Stomach (tissue), 9 donors: ENCODE measurements around the gene CARD11. TPM values are rescaled to one million over a fixed set of nuclear protein-coding genes. Genes with fewer than 3 reads are reported as not detected.

Experiments used
- DNase-seq, 2 donors: peaks; one replicate each; pipeline versions ENCODE4 v3.0.0 to v3.0.0-alpha.2; 2013 to 2019
- H3K27ac ChIP-seq, 5 donors: fragments of 200-600 bp in 4 of 5; sonication (generic) in 4 of 5; one replicate each; pipeline ENCODE4 v1.5.1; 2013 to 2019; ENCODE audit warnings: mild to moderate bottlenecking in 1 of 5, moderate library complexity in 1 of 5
- H3K27me3 ChIP-seq, 3 donors: fragments of 200-600 bp; sonication (generic); one replicate each; pipeline ENCODE4 v1.5.1; 2017 to 2019; ENCODE audit warnings: mixed run types in 1 of 3
- H3K36me3 ChIP-seq, 4 donors: fragments of 200-600 bp; sonication (generic); 1 replicate in 3 of 4; 2 replicates in 1 of 4; pipeline ENCODE4 v1.5.1; 2016 to 2019
- H3K4me1 ChIP-seq, 4 donors: fragments of 200-600 bp; sonication (generic); one replicate each; pipeline ENCODE4 v1.5.1; 2016 to 2019
- H3K4me3 ChIP-seq, 4 donors: fragments of 200-600 bp; sonication (generic) in 3 of 4; one replicate each; pipeline ENCODE4 v1.5.1; 2016 to 2019; ENCODE audit warnings: mild to moderate bottlenecking in 1 of 4
- H3K9me3 ChIP-seq, 4 donors: fragments of 200-600 bp; sonication (generic); one replicate each; pipeline ENCODE4 v1.5.1; 2016 to 2019
- EP300 ChIP-seq: sonication (generic); formaldehyde crosslinking; IDR thresholded peaks from one replicate; pipeline ENCODE4 v1.6.1; 2017; ENCODE audit warnings: antibody characterized with exemption
- POLR2A ChIP-seq, 4 donors: fragments of 450-650 bp; IDR thresholded peaks; one replicate each; pipeline ENCODE4 v1.6.1; 2016; ENCODE audit warnings: antibody characterized with exemption in 4 of 4, control low read depth in 2 of 4, mild to moderate bottlenecking in 1 of 4, moderate library complexity in 1 of 4
- POLR2AphosphoS5 ChIP-seq, 3 donors: sonication (generic); formaldehyde crosslinking; IDR thresholded peaks; one replicate each; pipeline ENCODE4 v1.6.1; 2016; ENCODE audit warnings: antibody characterized with exemption in 3 of 3
- WGBS, 5 donors: extraction: QIAGEN DNeasy Blood & Tissue Kit in 3 of 5; methylation state at CpG; one replicate each; pipeline versions ENCODE4 v1.1.5 to v1.1.7; 2013 to 2018; 5-methylcytosine and 5-hydroxymethylcytosine counted together
- intact Hi-C: fragments of 100-400 bp; cut with DNase I; formaldehyde crosslinking; loops from one replicate; pipeline ENCODE4 v1.15.1; 2023; ENCODE audit warnings: low total_unique reads
- polyA plus RNA-seq, 3 donors: library from polyadenylated mRNA; stranded (reverse); fragments of 200-250 nt; gene quantifications; one replicate each; pipeline ENCODE4 v1.2.3, GENCODE V29; 2013
- total RNA-seq, 5 donors: library from RNA; depleted of rRNA; stranded (reverse); fragments of >200 nt; gene quantifications; one replicate each; pipeline versions ENCODE4 v1.1.0 to v1.2.3, GENCODE V29; 2014 to 2016
- TF ChIP-seq, protein P1 (sequence below), 7 experiments: fragments of 450-650 bp in 4 of 7; fragments of 200-600 bp in 3 of 7; sonication (generic) in 3 of 7; IDR thresholded peaks; one replicate each; pipeline ENCODE4 v1.5.1; 2016 to 2019; ENCODE audit warnings: antibody characterized with exemption in 7 of 7, control low read depth in 2 of 7, mild to moderate bottlenecking in 1 of 7
- donor health status: healthy with polysubstance abuse.
- donor health status: Bipolar disorder and iron deficiency.
- donor health status: healthy.

CARD11 gene
- total and polyA plus RNA-seq, 8 donors, result 0.45 to 9.7 (median 1.8) TPM; not detected in 1

GRCh38 chr7:2876031-2876731, 167.5 kb downstream of the CARD11 start:
- WGBS, 5 donors, result 62 to 73% (median 73%) methylated on average over 21 to 24 of the region's 24 CpGs
- H3K36me3 ChIP-seq, result no peaks in the 10 kb centered on the region
- H3K9me3 ChIP-seq, result no peaks in the 10 kb centered on the region
- TF ChIP-seq EP300, result no peak
- TF ChIP-seq POLR2AphosphoS5 (IDR thresholded peaks at IDR 0.05), result no peak
- TF ChIP-seq, protein P1, sequence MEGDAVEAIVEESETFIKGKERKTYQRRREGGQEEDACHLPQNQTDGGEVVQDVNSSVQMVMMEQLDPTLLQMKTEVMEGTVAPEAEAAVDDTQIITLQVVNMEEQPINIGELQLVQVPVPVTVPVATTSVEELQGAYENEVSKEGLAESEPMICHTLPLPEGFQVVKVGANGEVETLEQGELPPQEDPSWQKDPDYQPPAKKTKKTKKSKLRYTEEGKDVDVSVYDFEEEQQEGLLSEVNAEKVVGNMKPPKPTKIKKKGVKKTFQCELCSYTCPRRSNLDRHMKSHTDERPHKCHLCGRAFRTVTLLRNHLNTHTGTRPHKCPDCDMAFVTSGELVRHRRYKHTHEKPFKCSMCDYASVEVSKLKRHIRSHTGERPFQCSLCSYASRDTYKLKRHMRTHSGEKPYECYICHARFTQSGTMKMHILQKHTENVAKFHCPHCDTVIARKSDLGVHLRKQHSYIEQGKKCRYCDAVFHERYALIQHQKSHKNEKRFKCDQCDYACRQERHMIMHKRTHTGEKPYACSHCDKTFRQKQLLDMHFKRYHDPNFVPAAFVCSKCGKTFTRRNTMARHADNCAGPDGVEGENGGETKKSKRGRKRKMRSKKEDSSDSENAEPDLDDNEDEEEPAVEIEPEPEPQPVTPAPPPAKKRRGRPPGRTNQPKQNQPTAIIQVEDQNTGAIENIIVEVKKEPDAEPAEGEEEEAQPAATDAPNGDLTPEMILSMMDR (IDR thresholded peaks at IDR 0.05), result no peak
- TF ChIP-seq POLR2A (IDR thresholded peaks at IDR 0.05), result no peak
- H3K4me1 ChIP-seq, result no peaks in the 10 kb centered on the region
- DNase-seq, result no peak
- intact Hi-C loops, result no loop called here
- H3K4me3 ChIP-seq, result no peak overlapping the region
- no peaks in the 10 kb centered on the region for H3K27me3 ChIP-seq
- no peak overlapping the region for H3K27ac ChIP-seq

DNA sequence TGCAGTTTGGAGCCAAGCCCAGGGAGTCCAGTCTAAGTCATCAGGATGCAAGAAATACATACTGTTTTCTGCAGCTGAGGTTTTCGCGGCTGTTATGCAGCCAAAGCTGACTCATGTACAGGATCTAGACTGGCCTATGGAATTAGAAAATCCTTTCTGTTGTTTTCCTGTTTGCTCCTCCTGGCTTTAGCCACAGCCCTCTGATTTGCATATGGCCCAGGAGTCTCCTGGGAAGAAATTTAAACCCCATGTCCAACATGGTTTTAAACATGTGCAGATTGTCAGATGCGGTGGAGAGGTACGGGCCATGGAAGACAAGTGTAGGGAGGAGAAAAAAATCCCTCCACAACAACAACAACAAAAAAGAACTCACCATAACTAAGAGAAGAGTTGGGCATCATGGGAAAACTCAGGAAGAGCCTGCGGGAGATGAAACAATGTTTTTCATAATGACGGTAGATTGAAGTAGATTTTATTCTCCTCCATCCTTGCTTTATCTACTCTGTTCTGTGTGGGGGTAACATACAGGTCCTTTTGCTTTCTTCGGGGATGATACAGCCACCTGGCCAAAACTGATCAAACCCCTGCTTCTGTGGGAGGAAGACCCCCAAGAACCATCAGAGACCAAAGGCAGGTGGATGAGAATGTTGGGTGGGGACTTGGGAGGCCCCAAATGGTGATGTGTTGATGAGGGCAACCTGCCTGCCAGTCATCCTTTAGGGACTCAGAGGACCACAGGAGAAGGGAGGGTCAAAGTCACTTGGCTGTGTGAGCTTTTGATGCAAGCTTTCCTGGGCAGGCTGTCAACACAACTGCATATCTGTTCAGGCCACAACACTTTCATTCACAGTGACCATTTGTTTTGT, 169.7 kb downstream of the CARD11 start:
- H3K9me3 ChIP-seq, result no peaks in the 10 kb centered on the region
- H3K27ac ChIP-seq, result no peak overlapping the region
- intact Hi-C loops, result no loop called here
- peak in 1 of 2 donors; percentile 53 for DNase-seq
- no peaks in the 10 kb centered on the region for H3K36me3 ChIP-seq
- WGBS, 5 donors, result 47 to 54% (median 50%) methylated on average over 7 of the region's 7 CpGs
- no peak overlapping the region for H3K4me3 ChIP-seq
- no peak for TF ChIP-seq POLR2A (IDR thresholded peaks at IDR 0.05)
- TF ChIP-seq EP300, result no peak
- no peak for TF ChIP-seq POLR2AphosphoS5 (IDR thresholded peaks at IDR 0.05)
- TF ChIP-seq, protein P1 (IDR thresholded peaks at IDR 0.05), result no peak
- H3K4me1 ChIP-seq, result peaks cover 0 to 13% (median 8%) of the 10 kb centered on the region in 4 donors
- no peaks in the 10 kb centered on the region for H3K27me3 ChIP-seq

DNA sequence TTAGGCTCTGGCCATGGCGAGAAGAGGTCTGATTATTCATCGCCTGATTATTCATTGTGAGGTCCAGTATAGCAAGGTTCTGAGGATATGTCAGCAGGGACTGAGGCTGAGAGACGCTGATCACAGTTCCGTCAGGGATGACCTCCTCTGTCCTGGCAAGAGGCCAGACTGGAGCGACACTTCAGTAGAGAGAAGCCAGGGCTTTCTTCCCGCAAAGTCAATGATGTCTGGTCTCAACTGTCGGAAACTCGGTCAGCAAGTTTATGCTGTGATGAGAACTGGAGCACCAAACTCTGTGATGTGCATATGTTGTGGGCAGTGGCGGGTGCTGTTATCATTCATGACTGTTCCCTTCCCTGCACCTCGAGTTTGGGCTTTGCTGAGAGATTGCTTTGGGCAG, 170.5 kb downstream of the CARD11 start:
- no peak overlapping the region for H3K27ac ChIP-seq
- H3K27me3 ChIP-seq, result no peaks in the 10 kb centered on the region
- no peak overlapping the region for H3K4me3 ChIP-seq
- WGBS, 5 donors, result 72 to 92% (median 79%) methylated on average over 2 to 10 of the region's 10 CpGs
- DNase-seq, result no peak
- H3K4me1 ChIP-seq, result peaks cover 0 to 13% (median 8%) of the 10 kb centered on the region in 4 donors
- H3K36me3 ChIP-seq, result no peaks in the 10 kb centered on the region
- TF ChIP-seq EP300, result no peak
- TF ChIP-seq POLR2A (IDR thresholded peaks at IDR 0.05), result no peak
- TF ChIP-seq POLR2AphosphoS5 (IDR thresholded peaks at IDR 0.05), result no peak
- TF ChIP-seq, protein P1 (IDR thresholded peaks at IDR 0.05), result no peak
- intact Hi-C loops, result no loop called here
- no peaks in the 10 kb centered on the region for H3K9me3 ChIP-seq

GRCh38 chr7:2872296-2872874, 171.3 kb downstream of the CARD11 start:
- TF ChIP-seq, protein P1 (IDR thresholded peaks at IDR 0.05), result no peak
- TF ChIP-seq POLR2A (IDR thresholded peaks at IDR 0.05) (no peak), POLR2AphosphoS5 (IDR thresholded peaks at IDR 0.05) (no peak), EP300 (no peak)
- Histone ChIP-seq H3K9me3 (no peaks in the 10 kb centered on the region), H3K36me3 (no peaks in the 10 kb centered on the region), H3K4me3 (no peak overlapping the region), H3K27me3 (no peaks in the 10 kb centered on the region), H3K27ac (no peak overlapping the region), H3K4me1 (peaks cover 0 to 13% (median 8%) of the 10 kb centered on the region in 4 donors)
- intact Hi-C loops, result no loop called here
- WGBS, 5 donors, result 92 to 97% (median 96%) methylated on average over 10 of the region's 10 CpGs
- DNase-seq, result no peak
